ENCODE data around the gene IRAK1.

Gene IRAK1

GRCh38 chrX:154040307-154040756 lies 20.6 kb upstream of the IRAK1 start:
- DNase-seq: no peak

GRCh38 chrX:154039577-154039976 lies 19.9 kb upstream of the IRAK1 start:
- DNase-seq: no peak

GRCh38 chrX:154038656-154039055 lies 19.0 kb upstream of the IRAK1 start:
- no peak for DNase-seq

- no peak for DNase-seq
These were observed 18.1 kb upstream of the IRAK1 start for GRCh38 chrX:154037754-154038153.

- DNase-seq: no peak
These were observed 16.8 kb upstream of the IRAK1 start for GRCh38 chrX:154036513-154036912.

GRCh38 chrX:154033848-154034247 lies 14.1 kb upstream of the IRAK1 start:
- no peak for DNase-seq

GRCh38 chrX:154032653-154033052 lies 13.0 kb upstream of the IRAK1 start:
- DNase-seq: no peak

- DNase-seq: no peak
These were observed 12.5 kb upstream of the IRAK1 start for GRCh38 chrX:154032160-154032559.

- DNase-seq: no peak
These were observed 11.1 kb upstream of the IRAK1 start for GRCh38 chrX:154030715-154031305.

- DNase-seq: no peak
These were observed 10.6 kb upstream of the IRAK1 start for GRCh38 chrX:154030266-154030665.

- DNase-seq: no peak
These were observed 9.7 kb upstream of the IRAK1 start for GRCh38 chrX:154029439-154029838.

- no peak for DNase-seq
These were observed 8.9 kb upstream of the IRAK1 start for GRCh38 chrX:154028502-154029184.

- DNase-seq: no peak
These were observed 8.3 kb upstream of the IRAK1 start for GRCh38 chrX:154027986-154028385.

- no peak for DNase-seq
These were observed 7.3 kb upstream of the IRAK1 start for GRCh38 chrX:154027022-154027402.

- no peak for DNase-seq
These were observed 6.7 kb upstream of the IRAK1 start for GRCh38 chrX:154026136-154027021.

- no peak for DNase-seq
These were observed 5.5 kb upstream of the IRAK1 start for GRCh38 chrX:154025230-154025629.

- DNase-seq: no peak
These were observed 4.6 kb upstream of the IRAK1 start for GRCh38 chrX:154024271-154024670.

- no peak for DNase-seq
These were observed 3.7 kb upstream of the IRAK1 start for GRCh38 chrX:154023276-154024000.

GRCh38 chrX:154022108-154022507 lies 2.4 kb upstream of the IRAK1 start:
- no peak for DNase-seq

- no peak for DNase-seq
These were observed 1.5 kb upstream of the IRAK1 start for GRCh38 chrX:154021131-154021611.

GRCh38 chrX:154020536-154021115 lies 924 bp upstream of the IRAK1 start:
- DNase-seq: no peak

GRCh38 chrX:154019061-154019621 lies 561 bp downstream of the IRAK1 start:
- DNase-seq: no peak

All from NCI-H1930 (cell line).